Measurements from ENCODE around the gene ADRA2A. TPM values are rescaled to one million over a fixed set of nuclear protein-coding genes. Genes with fewer than 3 reads are reported as not detected.

The ADRA2A gene
- not detected for total RNA-seq

- H3K9me3 Mint-ChIP-seq (ENCODE audit: low read depth), result no peaks in the 10 kb centered on the region
- no peaks in the 10 kb centered on the region for H3K36me3 Mint-ChIP-seq (ENCODE audit: low read depth)
- ATAC-seq (peak; percentile 53), DNase-seq (peak; percentile 49)
- ChIA-PET POLR2A (interaction anchor here (0.6 kb wide), 1 partner anchor 268 kb away, joined by 4 read pairs; no protein-coding TSS in a partner anchor), CTCF (interaction anchor here (0.6 to 1.9 kb wide), 19 partner anchors 12 to 1061 kb away, joined by 3 to 8 read pairs (median 3); partner anchors contain the start of gene RBM20)
- intact Hi-C loops (cut with DNase I, micrococcal nuclease), result loop anchor here (1.0 to 10.0 kb wide), 7 partner anchors 130 to 1060 kb away; no protein-coding TSS in a partner anchor
- peaks cover 65% of the 10 kb centered on the region for H3K27me3 Mint-ChIP-seq
- peaks cover 9% of the 10 kb centered on the region for H3K4me1 Mint-ChIP-seq
- peak within 1 kb of the TSS; percentile 52 for H3K4me3 Mint-ChIP-seq
- H3K27ac Mint-ChIP-seq, result no peak within 1 kb of the TSS
Measured at GRCh38 chr10:111076682-111077478, at the start of gene ADRA2A. Gene ADRA2A, plus strand, starts transcription at chr10:111077029. Its CDS starts 968 bp downstream, at chr10:111077997.

DNA sequence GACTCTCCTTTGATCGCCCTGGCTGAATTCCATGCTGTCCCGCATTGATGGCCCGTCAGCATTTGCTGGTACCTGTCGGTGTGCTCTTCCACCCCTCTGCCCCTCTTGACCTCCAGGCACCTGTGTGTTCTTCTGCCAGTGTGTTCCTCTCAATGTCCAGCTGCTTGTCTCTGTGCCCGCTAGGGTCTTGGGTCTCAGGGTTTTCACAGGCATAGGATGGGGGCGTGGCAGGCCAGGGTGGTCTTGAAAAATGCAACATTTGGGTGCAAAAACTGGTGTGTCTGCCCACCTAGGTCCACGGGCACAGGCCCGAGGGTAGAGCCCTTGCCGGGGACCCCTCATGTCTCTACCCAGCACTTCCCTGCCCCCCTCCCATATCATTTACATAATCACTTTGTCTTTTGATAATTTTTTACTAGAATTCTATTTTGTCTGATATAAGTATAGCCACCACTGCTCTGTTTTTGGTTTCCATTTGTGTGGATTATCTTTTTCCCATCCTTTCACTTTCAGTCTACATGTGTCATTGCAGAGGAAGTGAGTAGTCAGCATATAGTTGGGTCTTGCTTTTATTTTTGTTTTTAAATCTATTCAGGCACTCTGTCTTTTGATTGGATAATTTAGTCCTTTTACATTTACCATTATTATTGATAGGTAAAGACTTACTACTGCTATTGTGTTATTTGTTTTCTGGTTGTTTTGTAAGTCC lies 46.6 kb upstream of the ADRA2A start:
- Mint-ChIP-seq H3K27me3 (no peaks in the 10 kb centered on the region), H3K4me3 (no peak overlapping the region), H3K36me3 (ENCODE audit: low read depth) (peaks cover 33% of the 10 kb centered on the region), H3K9me3 (ENCODE audit: low read depth) (peaks cover 25% of the 10 kb centered on the region), H3K27ac (no peak overlapping the region), H3K4me1 (peaks cover 8% of the 10 kb centered on the region)
- POLR2A ChIA-PET, result no interaction called here
- intact Hi-C loops (cut with DNase I, micrococcal nuclease), result no loop called here
- CTCF ChIA-PET, result no interaction called here
- DNase-seq (no peak), ATAC-seq (peak; percentile 92)

- H3K4me3 Mint-ChIP-seq, result no peak overlapping the region
- H3K27me3 Mint-ChIP-seq, result peaks cover 2% of the 10 kb centered on the region
- no peak for ATAC-seq
- CTCF ChIA-PET, result no interaction called here
- DNase-seq, result no peak
- H3K36me3 Mint-ChIP-seq (ENCODE audit: low read depth), result peaks cover 29% of the 10 kb centered on the region
- peaks cover 21% of the 10 kb centered on the region for H3K9me3 Mint-ChIP-seq (ENCODE audit: low read depth)
- H3K27ac Mint-ChIP-seq, result no peak overlapping the region
- POLR2A ChIA-PET, result no interaction called here
- H3K4me1 Mint-ChIP-seq, result peaks cover 8% of the 10 kb centered on the region
- intact Hi-C loops (cut with DNase I, micrococcal nuclease), result no loop called here
Measured at GRCh38 chr10:111034598-111035310, 42.1 kb upstream of the ADRA2A start.

DNA sequence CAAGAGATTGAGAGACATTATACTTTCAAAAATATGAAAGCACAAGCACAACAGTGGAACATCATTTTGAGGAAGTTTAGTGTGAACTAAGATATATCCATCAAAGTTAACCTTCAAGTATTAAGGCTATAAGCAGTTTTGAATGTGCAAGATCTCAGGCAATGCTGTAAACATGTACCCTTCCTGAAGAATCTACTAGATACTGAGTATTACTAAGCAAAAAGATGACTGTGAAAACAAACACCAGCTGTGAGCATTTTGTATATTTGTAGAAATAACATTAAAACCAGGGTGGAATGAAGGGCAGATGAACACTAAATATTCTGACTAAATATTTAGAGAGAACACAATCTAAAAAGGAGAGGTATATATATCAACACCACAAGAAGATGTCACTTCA lies 41.3 kb upstream of the ADRA2A start:
- peaks cover 24% of the 10 kb centered on the region for H3K9me3 Mint-ChIP-seq (ENCODE audit: low read depth)
- DNase-seq, result no peak
- peaks cover 32% of the 10 kb centered on the region for H3K36me3 Mint-ChIP-seq (ENCODE audit: low read depth)
- peaks cover 2% of the 10 kb centered on the region for H3K27me3 Mint-ChIP-seq
- H3K4me1 Mint-ChIP-seq, result peaks cover 2% of the 10 kb centered on the region
- H3K4me3 Mint-ChIP-seq, result no peak overlapping the region
- ChIA-PET POLR2A (no interaction called here), CTCF (no interaction called here)
- intact Hi-C loops (cut with DNase I, micrococcal nuclease), result no loop called here
- no peak for ATAC-seq
- no peak overlapping the region for H3K27ac Mint-ChIP-seq

GRCh38 chr10:111037858-111038257 lies 39.0 kb upstream of the ADRA2A start:
- DNase-seq (no peak), ATAC-seq (no peak)
- ChIA-PET POLR2A (no interaction called here), CTCF (interaction anchor here (0.6 to 0.9 kb wide), 5 partner anchors 15 to 226 kb away, joined by 3 to 5 read pairs (median 3); no protein-coding TSS in a partner anchor)
- peaks cover 21% of the 10 kb centered on the region for H3K36me3 Mint-ChIP-seq (ENCODE audit: low read depth)
- no peak overlapping the region for H3K27ac Mint-ChIP-seq
- H3K27me3 Mint-ChIP-seq, result peaks cover 2% of the 10 kb centered on the region
- no peak overlapping the region for H3K4me3 Mint-ChIP-seq
- intact Hi-C loops (cut with DNase I, micrococcal nuclease), result no loop called here
- H3K9me3 Mint-ChIP-seq (ENCODE audit: low read depth), result peaks cover 26% of the 10 kb centered on the region
- H3K4me1 Mint-ChIP-seq, result no peaks in the 10 kb centered on the region

- ATAC-seq (no peak), DNase-seq (no peak)
- Mint-ChIP-seq H3K4me3 (no peak overlapping the region), H3K4me1 (no peaks in the 10 kb centered on the region), H3K36me3 (ENCODE audit: low read depth) (peaks cover 13% of the 10 kb centered on the region), H3K27me3 (peaks cover 7% of the 10 kb centered on the region), H3K9me3 (ENCODE audit: low read depth) (peaks cover 17% of the 10 kb centered on the region), H3K27ac (no peak overlapping the region)
- ChIA-PET POLR2A (no interaction called here), CTCF (no interaction called here)
- intact Hi-C loops (cut with DNase I, micrococcal nuclease), result no loop called here
Measured at GRCh38 chr10:111039522-111039921, 37.3 kb upstream of the ADRA2A start.

DNA sequence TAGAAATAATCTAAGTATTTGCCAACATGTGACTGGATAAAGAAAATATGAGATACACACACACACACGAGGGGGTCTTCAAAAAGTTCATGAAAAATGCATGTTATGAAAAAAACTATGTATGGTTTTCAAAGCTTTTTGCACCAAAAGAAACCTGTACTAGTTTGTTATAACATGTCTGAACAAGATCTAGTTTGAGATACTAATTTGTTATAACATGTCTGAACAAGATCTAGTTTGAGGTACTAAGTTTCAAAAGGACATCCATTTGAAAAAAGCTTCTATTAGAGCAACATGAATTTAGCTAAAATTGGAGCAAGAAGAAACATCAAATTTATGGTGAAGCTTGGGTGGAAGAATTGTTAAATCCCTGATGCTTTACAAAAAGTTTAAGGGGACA lies 19.8 kb upstream of the ADRA2A start:
- Mint-ChIP-seq H3K4me1 (no peaks in the 10 kb centered on the region), H3K27me3 (peaks cover 22% of the 10 kb centered on the region), H3K27ac (no peak overlapping the region), H3K4me3 (no peak overlapping the region), H3K9me3 (ENCODE audit: low read depth) (peaks cover 7% of the 10 kb centered on the region), H3K36me3 (ENCODE audit: low read depth) (no peaks in the 10 kb centered on the region)
- DNase-seq (no peak), ATAC-seq (no peak)
- ChIA-PET POLR2A (no interaction called here), CTCF (interaction anchor here (0.9 kb wide), 1 partner anchor 13 kb away, joined by 3 read pairs; no protein-coding TSS in a partner anchor)
- intact Hi-C loops (cut with DNase I, micrococcal nuclease), result no loop called here

GRCh38 chr10:111063471-111063870 lies 13.4 kb upstream of the ADRA2A start:
- ChIA-PET CTCF (interaction anchor here (1.1 kb wide), 1 partner anchor 12 kb away, joined by 3 read pairs; no protein-coding TSS in a partner anchor), POLR2A (no interaction called here)
- no peak overlapping the region for H3K27ac Mint-ChIP-seq
- H3K4me3 Mint-ChIP-seq, result no peak overlapping the region
- ATAC-seq (no peak), DNase-seq (no peak)
- H3K27me3 Mint-ChIP-seq, result peaks cover 36% of the 10 kb centered on the region
- no peaks in the 10 kb centered on the region for H3K4me1 Mint-ChIP-seq
- intact Hi-C loops (cut with DNase I, micrococcal nuclease), result no loop called here
- H3K36me3 Mint-ChIP-seq (ENCODE audit: low read depth), result no peaks in the 10 kb centered on the region
- H3K9me3 Mint-ChIP-seq (ENCODE audit: low read depth), result peaks cover 4% of the 10 kb centered on the region

GRCh38 chr10:111072232-111072631 lies 4.6 kb upstream of the ADRA2A start:
- H3K27me3 Mint-ChIP-seq, result peaks cover 48% of the 10 kb centered on the region
- no peak overlapping the region for H3K4me3 Mint-ChIP-seq
- DNase-seq (no peak), ATAC-seq (no peak)
- H3K27ac Mint-ChIP-seq, result no peak overlapping the region
- intact Hi-C loops (cut with DNase I, micrococcal nuclease), result loop anchor here in 1 of 2 experiments (10.0 kb wide), 1 partner anchor 523 kb away; no protein-coding TSS in a partner anchor
- H3K4me1 Mint-ChIP-seq, result peaks cover 3% of the 10 kb centered on the region
- ChIA-PET POLR2A (no interaction called here), CTCF (interaction anchor here (0.8 to 1.4 kb wide), 2 partner anchors 10 to 326 kb away, joined by 4 read pairs; no protein-coding TSS in a partner anchor)
- H3K9me3 Mint-ChIP-seq (ENCODE audit: low read depth), result no peaks in the 10 kb centered on the region
- no peaks in the 10 kb centered on the region for H3K36me3 Mint-ChIP-seq (ENCODE audit: low read depth)

DNA sequence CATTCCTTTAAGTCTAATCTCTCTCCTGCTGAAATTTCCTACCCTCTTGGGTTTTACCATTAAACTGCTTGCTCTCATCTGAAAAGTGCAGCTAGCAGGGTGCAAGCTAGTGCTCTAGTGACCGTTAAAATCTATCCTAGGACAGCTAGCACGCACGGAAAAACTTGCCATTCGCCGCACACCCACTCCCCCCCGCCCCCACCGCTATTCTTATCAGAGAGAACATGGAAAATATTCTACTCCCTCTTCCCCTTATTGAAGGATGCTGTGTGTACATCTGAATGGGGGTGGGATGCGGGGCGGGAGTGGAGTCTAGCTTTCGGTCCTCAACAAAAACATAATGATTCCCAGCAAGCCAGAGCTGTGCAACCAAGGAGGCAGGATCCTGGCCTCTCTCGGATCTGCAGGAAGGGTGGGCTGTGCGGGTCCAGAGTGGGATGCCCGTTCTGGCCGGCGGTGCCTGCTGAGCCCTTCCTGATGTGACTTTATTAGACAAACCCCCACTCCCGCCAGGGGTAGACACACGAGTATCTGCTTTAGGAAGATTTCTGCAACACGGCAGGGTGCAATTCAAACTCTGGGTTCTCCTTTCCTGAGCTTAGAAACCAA lies 1.1 kb upstream of the ADRA2A start:
- POLR2A ChIA-PET, result no interaction called here
- H3K4me3 Mint-ChIP-seq, result no peak overlapping the region
- no peaks in the 10 kb centered on the region for H3K9me3 Mint-ChIP-seq (ENCODE audit: low read depth)
- intact Hi-C loops (cut with DNase I, micrococcal nuclease), result loop anchor here (1.0 to 10.0 kb wide), 7 partner anchors 132 to 1061 kb away; no protein-coding TSS in a partner anchor
- no peak for DNase-seq
- H3K27ac Mint-ChIP-seq, result no peak overlapping the region
- H3K27me3 Mint-ChIP-seq, result peaks cover 67% of the 10 kb centered on the region
- H3K4me1 Mint-ChIP-seq, result peaks cover 9% of the 10 kb centered on the region
- no peak for ATAC-seq
- H3K36me3 Mint-ChIP-seq (ENCODE audit: low read depth), result no peaks in the 10 kb centered on the region
- CTCF ChIA-PET, result interaction anchor here (0.6 to 1.9 kb wide), 14 partner anchors 8 to 1194 kb away, joined by 3 to 5 read pairs (median 3); partner anchors contain the start of gene RBM20

All from activated CD4-positive, alpha-beta T cell treated with anti-CD3 and anti-CD28 coated beads for 36 hours (primary cell).